Measurements from ENCODE around the gene MGAT4B. TPM values are rescaled to one million over a fixed set of nuclear protein-coding genes. Genes with fewer than 3 reads are reported as not detected.

MGAT4B gene
- total RNA-seq, 2 experiments from 2014 or later = 61.1 to 96.5 TPM

DNA sequence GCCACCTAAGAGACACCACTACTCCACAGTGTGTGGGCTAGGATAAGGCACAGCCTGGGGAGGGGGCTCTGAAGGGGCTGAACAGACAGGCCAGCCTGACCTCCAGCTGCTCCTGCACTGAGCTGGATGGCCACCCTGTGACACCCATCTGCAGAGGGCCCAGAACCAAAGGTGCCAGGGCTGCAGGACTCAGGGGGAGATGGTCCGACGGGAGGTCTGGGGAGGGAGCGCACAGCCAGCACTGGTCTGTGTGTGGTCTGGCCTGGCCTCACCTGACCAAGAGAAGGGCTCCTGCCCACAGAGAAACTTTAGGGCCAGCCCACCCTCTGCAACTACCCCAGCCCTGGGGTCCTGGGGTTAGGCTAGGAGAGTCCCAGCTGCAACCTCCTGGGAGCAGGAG is 12.1 kb downstream of the MGAT4B start:
- CTCF ChIA-PET (ENCODE audit: unreplicated experiment) = no interaction called here
- TF ChIP-seq EZH2phosphoT487 (IDR thresholded peaks at IDR 0.05; ENCODE audit: borderline replicate concordance, low read depth, low read length) = no peak
- no peak for TF ChIP-seq CTCF (conservative IDR thresholded peaks at IDR 0.05; ENCODE audit: low read length)
- Histone ChIP-seq H3K9me3 (ENCODE audit: low read length) (no peaks in the 10 kb centered on the region), H3K9me2 (ENCODE audit: insufficient read depth, low read length) (no peaks in the 10 kb centered on the region), H3K79me2 (ENCODE audit: insufficient read depth, low read depth, low read length) (no peaks in the 10 kb centered on the region), H3K4me2 (ENCODE audit: low read length) (peak overlapping the region; percentile 77), H3K4me1 (ENCODE audit: insufficient read depth, low read length, poor library complexity, severe bottlenecking) (peaks cover 39% of the 10 kb centered on the region), H3K36me3 (ENCODE audit: insufficient read depth, low read length) (peaks cover 26% of the 10 kb centered on the region; the same call in 1 of the 2 replicates), H2AFZ (ENCODE audit: low read length) (no peak overlapping the region), H3K4me3 (ENCODE audit: low read depth, low read length, poor library complexity, severe bottlenecking) (peak overlapping the region; percentile 70), H3K27ac (ENCODE audit: low read depth, low read length, poor library complexity, severe bottlenecking) (peak overlapping the region; percentile 32), H4K20me1 (ENCODE audit: insufficient read depth, low read length) (no peaks in the 10 kb centered on the region)
- no TSS peak for BruUV-seq (replicated peaks)
- DNase-seq (ENCODE audit: low spot score) = no peak
- POLR2A ChIA-PET = interaction anchor here (0.6 kb wide), 1 partner anchor 104 kb away, joined by 3 read pairs; no protein-coding TSS in a partner anchor
- intact Hi-C loops (cut with micrococcal nuclease; ENCODE audit: unreplicated experiment) = no loop called here

GRCh38 chr5:179794171-179794570 is 12.5 kb downstream of the MGAT4B start:
- POLR2A ChIA-PET = interaction anchor here (0.6 kb wide), 1 partner anchor 103 kb away, joined by 3 read pairs; no protein-coding TSS in a partner anchor
- H2AFZ ChIP-seq (ENCODE audit: low read length) = no peak overlapping the region
- no peaks in the 10 kb centered on the region for H3K79me2 ChIP-seq (ENCODE audit: insufficient read depth, low read depth, low read length)
- TF ChIP-seq CTCF (conservative IDR thresholded peaks at IDR 0.05; ENCODE audit: low read length) (no peak), EZH2phosphoT487 (IDR thresholded peaks at IDR 0.05; ENCODE audit: borderline replicate concordance, low read depth, low read length) (no peak)
- no peak overlapping the region for H3K4me3 ChIP-seq (ENCODE audit: low read depth, low read length, poor library complexity, severe bottlenecking)
- H3K36me3 ChIP-seq (ENCODE audit: insufficient read depth, low read length) = peaks cover 22% of the 10 kb centered on the region; the same call in 1 of the 2 replicates
- H3K4me1 ChIP-seq (ENCODE audit: insufficient read depth, low read length, poor library complexity, severe bottlenecking) = peaks cover 39% of the 10 kb centered on the region
- intact Hi-C loops (cut with micrococcal nuclease; ENCODE audit: unreplicated experiment) = no loop called here
- DNase-seq (ENCODE audit: low spot score) = no peak
- CTCF ChIA-PET (ENCODE audit: unreplicated experiment) = no interaction called here
- H3K9me3 ChIP-seq (ENCODE audit: low read length) = no peaks in the 10 kb centered on the region
- no peaks in the 10 kb centered on the region for H3K9me2 ChIP-seq (ENCODE audit: insufficient read depth, low read length)
- no TSS peak for BruUV-seq (replicated peaks)
- H4K20me1 ChIP-seq (ENCODE audit: insufficient read depth, low read length) = no peaks in the 10 kb centered on the region
- H3K27ac ChIP-seq (ENCODE audit: low read depth, low read length, poor library complexity, severe bottlenecking) = no peak overlapping the region
- H3K4me2 ChIP-seq (ENCODE audit: low read length) = no peak overlapping the region

- intact Hi-C loops (cut with micrococcal nuclease; ENCODE audit: unreplicated experiment) = no loop called here
- H3K27ac ChIP-seq (ENCODE audit: low read depth, low read length, poor library complexity, severe bottlenecking) = peak within 1 kb of the TSS; percentile 32
- POLR2A ChIA-PET = interaction anchor here (0.5 kb wide), 1 partner anchor 40 kb away, joined by 3 read pairs; no protein-coding TSS in a partner anchor
These were observed 13.1 kb downstream of the MGAT4B start, which contains the start of gene LTC4S for GRCh38 chr5:179793468-179794139. Gene LTC4S (plus strand): TSS chr5:179793986. CDS start chr5:179794081, 95 bp downstream.

More at GRCh38 chr5:179793468-179794139, 13.1 kb downstream of the MGAT4B start, which contains the start of gene LTC4S:
- Histone ChIP-seq H3K4me3 (ENCODE audit: low read depth, low read length, poor library complexity, severe bottlenecking) (peak within 1 kb of the TSS; percentile 70), H3K9me2 (ENCODE audit: insufficient read depth, low read length) (no peaks in the 10 kb centered on the region), H4K20me1 (ENCODE audit: insufficient read depth, low read length) (no peaks in the 10 kb centered on the region), H3K79me2 (ENCODE audit: insufficient read depth, low read depth, low read length) (no peaks in the 10 kb centered on the region), H3K4me1 (ENCODE audit: insufficient read depth, low read length, poor library complexity, severe bottlenecking) (peaks cover 39% of the 10 kb centered on the region), H3K36me3 (ENCODE audit: insufficient read depth, low read length) (peaks cover 17% of the 10 kb centered on the region; the same call in 1 of the 2 replicates), H3K4me2 (ENCODE audit: low read length) (peak within 1 kb of the TSS; percentile 77), H3K9me3 (ENCODE audit: low read length) (no peaks in the 10 kb centered on the region), H2AFZ (ENCODE audit: low read length) (no peak within 1 kb of the TSS)
- TF ChIP-seq EZH2phosphoT487 (IDR thresholded peaks at IDR 0.05; ENCODE audit: borderline replicate concordance, low read depth, low read length) (no peak), CTCF (conservative IDR thresholded peaks at IDR 0.05; ENCODE audit: low read length) (no peak)
- peak; percentile 26 for DNase-seq (ENCODE audit: low spot score)
- CTCF ChIA-PET (ENCODE audit: unreplicated experiment) = no interaction called here
- no TSS peak for BruUV-seq (replicated peaks)
